ENCODE measurements around the gene EFNB2. TPM values are rescaled to one million over a fixed set of nuclear protein-coding genes. Genes with fewer than 3 reads are reported as not detected.

Gene EFNB2
- total and polyA plus RNA-seq, 9 of the 15 experiments (the other 6 are each of a cell fraction or from before 2014, with no cell fraction given), result 0.01 to 0.29 (median 0.18) TPM

DNA sequence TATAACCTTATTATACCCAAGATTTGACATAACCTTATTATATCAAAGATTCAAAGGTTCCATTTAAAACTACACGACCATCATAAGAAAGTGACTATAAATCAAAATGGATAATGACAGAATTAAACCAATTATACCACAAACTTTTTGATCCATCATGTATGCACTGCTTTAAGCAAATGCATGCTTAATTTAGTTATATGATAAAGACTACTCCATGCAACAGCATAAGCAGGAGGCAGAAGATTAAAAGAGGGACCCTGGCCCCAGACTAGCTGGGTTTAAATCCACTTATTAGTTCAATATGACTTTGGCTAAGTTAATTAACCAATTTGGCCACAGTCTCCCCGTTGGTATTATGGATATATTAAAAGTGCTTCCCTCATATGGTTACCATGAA, 11.4 kb downstream of the EFNB2 start (continued):
- no peak for TF ChIP-seq ZNF407 (IDR thresholded peaks at IDR 0.05; ENCODE audit: low read depth)
- TF ChIP-seq MITF (IDR thresholded peaks at IDR 0.05), result no peak
- no peak for TF ChIP-seq EP400 (IDR thresholded peaks at IDR 0.05)
- TF ChIP-seq SRSF7 (optimal IDR thresholded peaks at IDR 0.05; ENCODE audit: low read depth, low read length), result no peak
- TF ChIP-seq, protein P1, sequence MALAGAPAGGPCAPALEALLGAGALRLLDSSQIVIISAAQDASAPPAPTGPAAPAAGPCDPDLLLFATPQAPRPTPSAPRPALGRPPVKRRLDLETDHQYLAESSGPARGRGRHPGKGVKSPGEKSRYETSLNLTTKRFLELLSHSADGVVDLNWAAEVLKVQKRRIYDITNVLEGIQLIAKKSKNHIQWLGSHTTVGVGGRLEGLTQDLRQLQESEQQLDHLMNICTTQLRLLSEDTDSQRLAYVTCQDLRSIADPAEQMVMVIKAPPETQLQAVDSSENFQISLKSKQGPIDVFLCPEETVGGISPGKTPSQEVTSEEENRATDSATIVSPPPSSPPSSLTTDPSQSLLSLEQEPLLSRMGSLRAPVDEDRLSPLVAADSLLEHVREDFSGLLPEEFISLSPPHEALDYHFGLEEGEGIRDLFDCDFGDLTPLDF (CRISPR knock-in tag; IDR thresholded peaks at IDR 0.05), result no peak

All from K562 (cell line).